22Rv1 (cell line): ENCODE results near the gene ACSM5.
"Not testable (repeated sequence)": the region's sequence is repeated elsewhere in the genome, so short reads cannot be mapped to it uniquely, and the experiment has no call there.

Experiments
- CTCF ChIP-seq: fragments of 450-650 bp; IDR thresholded peaks from 2 replicates; pipeline ENCODE4 v1.5.1; 2017; ENCODE audit warnings: mild to moderate bottlenecking
- ZFX ChIP-seq: fragments of 450-650 bp; IDR thresholded peaks from 2 replicates; pipeline ENCODE4 v1.6.1; 2017; ENCODE audit warnings: antibody characterized with exemption, borderline replicate concordance

- TF ChIP-seq CTCF, ZFX: not testable (repeated sequence)
Observed at GRCh38 chr16:20429499-20429898, 20.2 kb downstream of the ACSM5 start.
